HCT116 (cell line): Measurements from ENCODE around the gene CERS6. TPM values are rescaled to one million over a fixed set of nuclear protein-coding genes. Genes with fewer than 3 reads are reported as not detected.

Source experiments
- ATAC-seq: fragments of 200-7000 bp; cut with Tn5 transposase; 2 replicates; pipeline ENCODE4 v1.9.1; 2020; ENCODE audit warnings: mild to moderate bottlenecking, moderate library complexity
- BruUV-seq: library from RNA; stranded (reverse); fragments of 400-500 nt; replicated peaks from 2 replicates; lab custom pipeline; 2021; lab: Mats Ljungman, UMichigan
- CTCF ChIA-PET: fragments of 300-600 bp; sonication (Branson Sonifier 250); formaldehyde crosslinking; loops from one replicate; lab custom pipeline; 2021; ENCODE audit warnings: antibody characterized with exemption; lab: Charles Lee
- POLR2A ChIA-PET: fragments of 300-600, 350-600 bp; sonication (Branson Sonifier 250); formaldehyde crosslinking; loops from one replicate; lab custom pipeline; 2021; ENCODE audit warnings: antibody characterized with exemption; lab: Charles Lee
- RAD21 ChIA-PET, 2 experiments: fragments of 300-600 bp; sonication (Branson Sonifier 250); formaldehyde crosslinking; loops; one replicate each; lab custom pipeline; 2023; ENCODE audit warnings: low total read pairs in 2 of 2; ENCODE audit not compliant: uncharacterized antibody in 2 of 2, unreplicated experiment in 2 of 2, low non-redundant PET in 1 of 2; lab: Charles Lee
- DNase-seq: peaks from one replicate; pipeline ENCODE4 v3.0.0-alpha.2; 2010; ENCODE audit warnings: low read depth, low spot score
- H2AFZ ChIP-seq: fragments of 200-600 bp; shearing (Covaris generic), sonication (generic); 2 replicates; pipeline ENCODE4 v1.6.1; 2017; ENCODE audit warnings: low read depth, mixed run types, mixed read lengths, antibody characterized with exemption, low read length; ENCODE audit not compliant: poor library complexity, severe bottlenecking
- H3K27ac ChIP-seq: 2 replicates; pipeline ENCODE4 v1.5.1; 2012; ENCODE audit warnings: low read depth, low read length
- H3K27me3 ChIP-seq: fragments of 200-600 bp; sonication (generic); 2 replicates; pipeline ENCODE4 v1.6.1; 2016; ENCODE audit warnings: mixed run types, low read length, mixed read lengths; ENCODE audit not compliant: insufficient read depth
- H3K36me3 ChIP-seq, 2 experiments: fragments of 200-500 bp in 1 of 2; fragments of 200-600 bp in 1 of 2; sonication (Bioruptor generic) in 1 of 2; sonication (generic) in 1 of 2; 2 replicates each; pipeline versions ENCODE4 v1.5.1 to v1.6.1; 2014 to 2016; ENCODE audit warnings: low read length in 2 of 2, inconsistent platforms in 1 of 2, mixed read lengths in 1 of 2, mixed run types in 1 of 2; ENCODE audit not compliant: insufficient read depth in 2 of 2, control insufficient read depth in 1 of 2
- H3K4me1 ChIP-seq, 2 experiments: fragments of 200-600 bp in 1 of 2; sonication (generic) in 1 of 2; 2 replicates each; pipeline versions ENCODE4 v1.5.1 to v1.6.1; 2012 to 2017; ENCODE audit warnings: low read length in 2 of 2, inconsistent platforms in 1 of 2, mild to moderate bottlenecking in 1 of 2, mixed read lengths in 1 of 2, mixed run types in 1 of 2, moderate library complexity in 1 of 2; ENCODE audit not compliant: insufficient read depth in 2 of 2, control insufficient read depth in 1 of 2
- H3K4me2 ChIP-seq: fragments of 200-600 bp; sonication (generic); 2 replicates; pipeline ENCODE4 v1.6.1; 2017; ENCODE audit warnings: mixed run types, low read length, mixed read lengths
- H3K4me3 ChIP-seq, 2 experiments: fragments of 200-600 bp in 1 of 2; sonication (generic) in 1 of 2; replicated peaks in 1 of 2; 2 replicates each; pipeline ENCODE4 v1.5.1; 2011 to 2016; ENCODE audit warnings: low read length in 2 of 2, control low read depth in 1 of 2, low read depth in 1 of 2, mild to moderate bottlenecking in 1 of 2, mixed read lengths in 1 of 2, mixed run types in 1 of 2
- H3K79me2 ChIP-seq: fragments of 200-600 bp; sonication (generic); 2 replicates; pipeline ENCODE4 v1.6.1; 2017; ENCODE audit warnings: mild to moderate bottlenecking, mixed run types, low read length, moderate library complexity, mixed read lengths; ENCODE audit not compliant: insufficient read depth
- H3K9ac ChIP-seq: fragments of 200-600 bp; sonication (generic); 2 replicates; pipeline ENCODE4 v1.6.1; 2016; ENCODE audit warnings: low read length, mixed read lengths
- H3K9me2 ChIP-seq: fragments of 200-600 bp; sonication (generic), shearing (Covaris generic); 2 replicates; pipeline ENCODE4 v1.6.1; 2017; ENCODE audit warnings: mixed run types, mild to moderate bottlenecking, moderate library complexity; ENCODE audit not compliant: insufficient read depth
- H3K9me3 ChIP-seq, 2 experiments: fragments of 200-500 bp in 1 of 2; fragments of 200-600 bp in 1 of 2; sonication (Bioruptor generic) in 1 of 2; sonication (generic) in 1 of 2; 2 replicates each; pipeline ENCODE4 v1.6.1; 2014 to 2017; ENCODE audit warnings: low read length in 2 of 2, mixed read lengths in 2 of 2, inconsistent platforms in 1 of 2, low read depth in 1 of 2, mild to moderate bottlenecking in 1 of 2, mixed run types in 1 of 2, moderate library complexity in 1 of 2; ENCODE audit not compliant: control insufficient read depth in 1 of 2, insufficient read depth in 1 of 2
- H4K20me1 ChIP-seq: fragments of 200-600 bp; sonication (generic), shearing (Covaris generic); 2 replicates; pipeline ENCODE4 v1.6.1; 2017; ENCODE audit warnings: mixed run types, mild to moderate bottlenecking, moderate library complexity; ENCODE audit not compliant: insufficient read depth
- CEBPB ChIP-seq: IDR thresholded peaks from 2 replicates; pipeline ENCODE4 v1.6.1; 2012; ENCODE audit warnings: low read depth
- ELF1 ChIP-seq: IDR thresholded peaks from 2 replicates; pipeline ENCODE4 v1.6.1; 2012; ENCODE audit warnings: low read depth, borderline replicate concordance
- EZH2 ChIP-seq: fragments of 200-600 bp; sonication (generic); IDR thresholded peaks from 2 replicates; pipeline ENCODE4 v1.6.1; 2017; ENCODE audit warnings: antibody characterized with exemption, mixed run types
- EZH2phosphoT487 ChIP-seq: fragments of 200-600 bp; IDR thresholded peaks from 2 replicates; pipeline ENCODE4 v1.6.1; 2018; ENCODE audit warnings: antibody characterized with exemption, borderline replicate concordance
- FOSL1 ChIP-seq: IDR thresholded peaks from 2 replicates; pipeline ENCODE4 v1.6.1; 2012; ENCODE audit warnings: low read depth
- JUND ChIP-seq: IDR thresholded peaks from 2 replicates; pipeline ENCODE4 v1.6.1; 2012
- POLR2AphosphoS5 ChIP-seq: IDR thresholded peaks from 2 replicates; pipeline ENCODE4 v1.6.1; 2011; ENCODE audit warnings: mild to moderate bottlenecking, low read depth, low read length, moderate library complexity
- RAD21 ChIP-seq: IDR thresholded peaks from 2 replicates; pipeline ENCODE4 v1.6.1; 2012; ENCODE audit warnings: low read depth, mild to moderate bottlenecking
- SP1 ChIP-seq: IDR thresholded peaks from 2 replicates; pipeline ENCODE4 v1.6.1; 2012; ENCODE audit warnings: low read depth
- TCF7L2 ChIP-seq: IDR thresholded peaks from 2 replicates; pipeline ENCODE4 v1.7.0; 2011; ENCODE audit warnings: borderline replicate concordance, inconsistent platforms; ENCODE audit not compliant: insufficient read depth, insufficient read length; ENCODE audit errors: extremely low read depth
- YY1 ChIP-seq: IDR thresholded peaks from 2 replicates; pipeline ENCODE4 v1.6.1; 2011; ENCODE audit warnings: low read length, low read depth, moderate library complexity, mild to moderate bottlenecking; ENCODE audit not compliant: insufficient replicate concordance; ENCODE audit errors: extremely low read depth
- intact Hi-C: fragments of 100-400 bp; cut with micrococcal nuclease; formaldehyde crosslinking; loops from 2 replicates; pipeline ENCODE4 v1.10.0; 2022
- total RNA-seq: library from RNA; stranded (reverse); gene quantifications from one replicate; pipeline ENCODE4 v1.2.1, GENCODE V29; 2021; ENCODE audit not compliant: unreplicated experiment
- TF ChIP-seq, protein P1 (sequence below), 3 experiments: fragments of 200-600 bp in 1 of 3; sonication (generic) in 1 of 3; IDR thresholded peaks in 2 of 3; conservative IDR thresholded peaks in 1 of 3; 2 replicates each; pipeline ENCODE4 v1.5.1; 2012 to 2017; ENCODE audit warnings: low read depth in 2 of 3, low read length in 2 of 3, antibody characterized with exemption in 1 of 3, borderline replicate concordance in 1 of 3, control low read depth in 1 of 3, mild to moderate bottlenecking in 1 of 3, mixed read lengths in 1 of 3, mixed run types in 1 of 3, moderate library complexity in 1 of 3; ENCODE audit not compliant: insufficient read depth in 1 of 3
- TF ChIP-seq, protein P2 (sequence below): IDR thresholded peaks from 2 replicates; pipeline ENCODE4 v1.6.1; 2012; ENCODE audit warnings: low read depth
- TF ChIP-seq, protein P3 (sequence below): IDR thresholded peaks from 2 replicates; pipeline ENCODE4 v1.6.1; 2011; ENCODE audit warnings: mild to moderate bottlenecking, low read length, moderate library complexity; ENCODE audit not compliant: insufficient replicate concordance; ENCODE audit errors: extremely low read depth

The CERS6 gene
- total RNA-seq, 1 experiment from 2014 or later: 37.0 TPM

DNA sequence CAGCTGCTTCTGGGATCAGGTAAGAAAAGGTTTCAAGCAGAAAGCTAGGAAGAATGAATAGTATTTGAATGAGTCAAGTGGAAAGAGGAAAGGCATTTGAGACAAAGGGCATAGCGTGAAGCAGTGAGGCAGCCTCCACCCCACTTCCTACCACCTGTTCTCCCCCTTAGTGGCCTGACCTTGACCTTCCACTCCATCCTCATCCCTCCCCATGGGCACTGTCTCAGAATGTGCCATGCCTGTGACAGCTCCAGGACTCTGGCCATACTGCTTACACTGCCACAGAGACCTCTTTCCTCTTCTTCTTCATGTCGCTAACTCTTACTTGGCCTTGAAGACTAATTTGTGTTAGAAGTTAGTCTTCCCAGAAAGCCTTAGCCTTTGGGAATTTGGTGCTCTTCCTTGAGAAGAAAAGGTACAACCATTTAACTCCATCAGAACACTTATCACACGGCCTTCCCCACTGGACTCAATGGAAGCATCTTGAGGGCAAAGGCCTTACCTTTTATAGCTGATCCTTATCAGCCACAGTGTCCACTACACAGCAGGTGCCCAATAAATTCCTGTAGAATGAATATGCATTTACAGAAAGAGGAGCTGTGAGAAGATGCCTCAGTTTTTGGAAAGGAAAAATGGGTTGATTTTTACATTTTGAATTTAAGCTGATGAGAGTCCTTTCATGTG is 331.2 kb downstream of the CERS6 start:
- Histone ChIP-seq H3K9me3 (no peaks in the 10 kb centered on the region), H3K9me2 (no peaks in the 10 kb centered on the region), H3K27ac (no peak overlapping the region), H3K4me1 (no peaks in the 10 kb centered on the region; a peak in 1 of 4 replicates), H3K9ac (no peak overlapping the region)
- RAD21 ChIA-PET: interaction anchor here in 1 of 2 experiments (0.6 kb wide), 1 partner anchor 13 kb away, joined by 3 read pairs; no protein-coding TSS in a partner anchor
- TF ChIP-seq RAD21 (no peak), TCF7L2 (no peak), YY1 (no peak), SP1 (no peak), CEBPB (no peak), EZH2 (no peak), FOSL1 (no peak), EZH2phosphoT487 (no peak), JUND (no peak), ELF1 (no peak), POLR2AphosphoS5 (no peak)
- TF ChIP-seq, protein P1, sequence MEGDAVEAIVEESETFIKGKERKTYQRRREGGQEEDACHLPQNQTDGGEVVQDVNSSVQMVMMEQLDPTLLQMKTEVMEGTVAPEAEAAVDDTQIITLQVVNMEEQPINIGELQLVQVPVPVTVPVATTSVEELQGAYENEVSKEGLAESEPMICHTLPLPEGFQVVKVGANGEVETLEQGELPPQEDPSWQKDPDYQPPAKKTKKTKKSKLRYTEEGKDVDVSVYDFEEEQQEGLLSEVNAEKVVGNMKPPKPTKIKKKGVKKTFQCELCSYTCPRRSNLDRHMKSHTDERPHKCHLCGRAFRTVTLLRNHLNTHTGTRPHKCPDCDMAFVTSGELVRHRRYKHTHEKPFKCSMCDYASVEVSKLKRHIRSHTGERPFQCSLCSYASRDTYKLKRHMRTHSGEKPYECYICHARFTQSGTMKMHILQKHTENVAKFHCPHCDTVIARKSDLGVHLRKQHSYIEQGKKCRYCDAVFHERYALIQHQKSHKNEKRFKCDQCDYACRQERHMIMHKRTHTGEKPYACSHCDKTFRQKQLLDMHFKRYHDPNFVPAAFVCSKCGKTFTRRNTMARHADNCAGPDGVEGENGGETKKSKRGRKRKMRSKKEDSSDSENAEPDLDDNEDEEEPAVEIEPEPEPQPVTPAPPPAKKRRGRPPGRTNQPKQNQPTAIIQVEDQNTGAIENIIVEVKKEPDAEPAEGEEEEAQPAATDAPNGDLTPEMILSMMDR (IDR thresholded peaks at IDR 0.05 in 2 of 3, conservative IDR thresholded peaks at IDR 0.05 in 1 of 3; ENCODE audit: borderline replicate concordance in 1 of 3, insufficient read depth in 1 of 3, low read depth in 2 of 3, low read length in 2 of 3): no peak
- TF ChIP-seq, protein P2, sequence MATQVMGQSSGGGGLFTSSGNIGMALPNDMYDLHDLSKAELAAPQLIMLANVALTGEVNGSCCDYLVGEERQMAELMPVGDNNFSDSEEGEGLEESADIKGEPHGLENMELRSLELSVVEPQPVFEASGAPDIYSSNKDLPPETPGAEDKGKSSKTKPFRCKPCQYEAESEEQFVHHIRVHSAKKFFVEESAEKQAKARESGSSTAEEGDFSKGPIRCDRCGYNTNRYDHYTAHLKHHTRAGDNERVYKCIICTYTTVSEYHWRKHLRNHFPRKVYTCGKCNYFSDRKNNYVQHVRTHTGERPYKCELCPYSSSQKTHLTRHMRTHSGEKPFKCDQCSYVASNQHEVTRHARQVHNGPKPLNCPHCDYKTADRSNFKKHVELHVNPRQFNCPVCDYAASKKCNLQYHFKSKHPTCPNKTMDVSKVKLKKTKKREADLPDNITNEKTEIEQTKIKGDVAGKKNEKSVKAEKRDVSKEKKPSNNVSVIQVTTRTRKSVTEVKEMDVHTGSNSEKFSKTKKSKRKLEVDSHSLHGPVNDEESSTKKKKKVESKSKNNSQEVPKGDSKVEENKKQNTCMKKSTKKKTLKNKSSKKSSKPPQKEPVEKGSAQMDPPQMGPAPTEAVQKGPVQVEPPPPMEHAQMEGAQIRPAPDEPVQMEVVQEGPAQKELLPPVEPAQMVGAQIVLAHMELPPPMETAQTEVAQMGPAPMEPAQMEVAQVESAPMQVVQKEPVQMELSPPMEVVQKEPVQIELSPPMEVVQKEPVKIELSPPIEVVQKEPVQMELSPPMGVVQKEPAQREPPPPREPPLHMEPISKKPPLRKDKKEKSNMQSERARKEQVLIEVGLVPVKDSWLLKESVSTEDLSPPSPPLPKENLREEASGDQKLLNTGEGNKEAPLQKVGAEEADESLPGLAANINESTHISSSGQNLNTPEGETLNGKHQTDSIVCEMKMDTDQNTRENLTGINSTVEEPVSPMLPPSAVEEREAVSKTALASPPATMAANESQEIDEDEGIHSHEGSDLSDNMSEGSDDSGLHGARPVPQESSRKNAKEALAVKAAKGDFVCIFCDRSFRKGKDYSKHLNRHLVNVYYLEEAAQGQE: no peak
- TF ChIP-seq, protein P3, sequence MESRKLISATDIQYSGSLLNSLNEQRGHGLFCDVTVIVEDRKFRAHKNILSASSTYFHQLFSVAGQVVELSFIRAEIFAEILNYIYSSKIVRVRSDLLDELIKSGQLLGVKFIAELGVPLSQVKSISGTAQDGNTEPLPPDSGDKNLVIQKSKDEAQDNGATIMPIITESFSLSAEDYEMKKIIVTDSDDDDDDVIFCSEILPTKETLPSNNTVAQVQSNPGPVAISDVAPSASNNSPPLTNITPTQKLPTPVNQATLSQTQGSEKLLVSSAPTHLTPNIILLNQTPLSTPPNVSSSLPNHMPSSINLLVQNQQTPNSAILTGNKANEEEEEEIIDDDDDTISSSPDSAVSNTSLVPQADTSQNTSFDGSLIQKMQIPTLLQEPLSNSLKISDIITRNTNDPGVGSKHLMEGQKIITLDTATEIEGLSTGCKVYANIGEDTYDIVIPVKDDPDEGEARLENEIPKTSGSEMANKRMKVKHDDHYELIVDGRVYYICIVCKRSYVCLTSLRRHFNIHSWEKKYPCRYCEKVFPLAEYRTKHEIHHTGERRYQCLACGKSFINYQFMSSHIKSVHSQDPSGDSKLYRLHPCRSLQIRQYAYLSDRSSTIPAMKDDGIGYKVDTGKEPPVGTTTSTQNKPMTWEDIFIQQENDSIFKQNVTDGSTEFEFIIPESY: no peak
- TF ChIP-seq, all 23 proteins: peak for 0
- H3K27me3 ChIP-seq: no peaks in the 10 kb centered on the region
- ATAC-seq (no peak), DNase-seq (no peak)
- POLR2A ChIA-PET: no interaction called here
- H4K20me1 ChIP-seq: no peaks in the 10 kb centered on the region
- no peak overlapping the region for H3K4me2 ChIP-seq
- H3K4me3 ChIP-seq: no peak overlapping the region
- no peaks in the 10 kb centered on the region for H3K36me3 ChIP-seq
- no peak overlapping the region for H2AFZ ChIP-seq
- no peaks in the 10 kb centered on the region for H3K79me2 ChIP-seq
- CTCF ChIA-PET: no interaction called here
- intact Hi-C loops: no loop called here
- no TSS peak for BruUV-seq
